ENCODE data around the gene FRMD8.

DNA sequence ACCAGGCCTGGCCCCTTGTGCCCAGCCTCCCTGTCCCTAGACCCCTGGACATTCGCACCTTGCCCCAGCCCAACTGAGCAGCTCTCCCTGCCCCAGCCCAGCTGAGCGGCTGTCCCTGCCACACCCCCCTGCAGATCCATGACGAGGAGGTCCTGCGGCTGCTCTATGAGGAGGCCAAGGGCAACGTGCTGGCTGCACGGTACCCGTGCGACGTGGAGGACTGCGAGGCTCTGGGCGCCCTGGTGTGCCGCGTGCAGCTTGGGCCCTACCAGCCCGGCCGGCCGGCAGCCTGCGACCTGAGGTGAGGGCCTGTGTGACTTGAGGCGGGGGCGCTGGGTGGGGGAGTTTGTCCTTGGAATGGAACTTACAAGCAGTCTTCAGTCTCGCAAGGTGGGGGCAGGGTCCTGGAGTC lies 7.7 kb downstream of the FRMD8 start:
- TF ChIP-seq, protein P1, sequence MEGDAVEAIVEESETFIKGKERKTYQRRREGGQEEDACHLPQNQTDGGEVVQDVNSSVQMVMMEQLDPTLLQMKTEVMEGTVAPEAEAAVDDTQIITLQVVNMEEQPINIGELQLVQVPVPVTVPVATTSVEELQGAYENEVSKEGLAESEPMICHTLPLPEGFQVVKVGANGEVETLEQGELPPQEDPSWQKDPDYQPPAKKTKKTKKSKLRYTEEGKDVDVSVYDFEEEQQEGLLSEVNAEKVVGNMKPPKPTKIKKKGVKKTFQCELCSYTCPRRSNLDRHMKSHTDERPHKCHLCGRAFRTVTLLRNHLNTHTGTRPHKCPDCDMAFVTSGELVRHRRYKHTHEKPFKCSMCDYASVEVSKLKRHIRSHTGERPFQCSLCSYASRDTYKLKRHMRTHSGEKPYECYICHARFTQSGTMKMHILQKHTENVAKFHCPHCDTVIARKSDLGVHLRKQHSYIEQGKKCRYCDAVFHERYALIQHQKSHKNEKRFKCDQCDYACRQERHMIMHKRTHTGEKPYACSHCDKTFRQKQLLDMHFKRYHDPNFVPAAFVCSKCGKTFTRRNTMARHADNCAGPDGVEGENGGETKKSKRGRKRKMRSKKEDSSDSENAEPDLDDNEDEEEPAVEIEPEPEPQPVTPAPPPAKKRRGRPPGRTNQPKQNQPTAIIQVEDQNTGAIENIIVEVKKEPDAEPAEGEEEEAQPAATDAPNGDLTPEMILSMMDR (IDR thresholded peaks at IDR 0.05): no peak
- TF ChIP-seq POLR2AphosphoS5 (IDR thresholded peaks at IDR 0.05): no peak
